GM21529 (cell line): ENCODE results near the gene DTX3.
"Not testable (repeated sequence)": the region's sequence is repeated elsewhere in the genome, so short reads cannot be mapped to it uniquely, and the experiment has no call there.

Experiments used
- ATAC-seq: cut with Tn5 transposase; IDR thresholded peaks from one replicate; pipeline ENCODE4 v1.9.1; 2021; ENCODE audit not compliant: unreplicated experiment

Gene DTX3

GRCh38 chr12:57631566-57632072 lies 27.0 kb downstream of the DTX3 start:
- no peak for ATAC-seq

DNA sequence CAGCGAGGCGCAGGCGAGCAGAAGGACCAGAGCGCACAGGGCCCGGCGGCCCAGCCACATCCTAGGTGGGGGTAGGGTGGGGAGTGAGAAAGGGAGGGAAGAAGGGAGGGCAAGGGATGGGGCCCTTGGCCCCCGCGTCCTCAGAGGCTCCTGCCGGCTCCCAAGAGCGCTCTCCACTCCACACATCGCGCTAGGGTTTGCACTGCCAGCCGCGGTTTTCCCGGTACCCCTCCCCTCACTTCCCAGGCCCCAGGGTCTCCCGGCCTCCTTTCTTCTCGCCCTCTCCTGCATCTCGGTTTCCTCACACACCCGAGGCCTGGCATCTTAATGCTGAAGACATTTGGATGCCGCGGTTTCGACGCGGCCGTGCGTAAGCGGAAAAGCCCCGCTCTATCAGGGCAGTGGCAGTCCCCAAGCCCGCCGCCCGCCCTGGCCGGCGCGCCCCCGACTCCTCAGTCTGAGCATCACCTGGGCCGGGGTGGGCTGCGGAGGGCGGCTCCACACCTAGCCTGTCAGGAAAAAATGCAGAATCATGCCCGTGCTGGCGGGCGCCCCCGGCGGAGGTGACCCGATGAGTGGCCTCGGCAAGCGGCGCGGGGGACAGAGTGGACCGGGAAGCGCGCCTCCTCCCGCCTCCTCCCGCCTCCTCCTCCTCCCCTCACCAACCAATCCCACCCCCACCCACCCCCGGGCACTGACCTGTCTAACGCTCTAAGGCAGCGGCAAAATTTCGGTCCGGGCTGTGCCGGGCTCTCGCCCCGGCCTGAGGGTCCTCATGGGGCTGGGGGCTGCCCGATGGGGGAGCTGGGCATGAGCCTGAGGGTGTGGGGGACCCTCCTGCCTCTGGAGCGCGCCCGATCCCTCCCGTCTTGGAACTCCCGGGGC lies 27.7 kb downstream of the DTX3 start:
- ATAC-seq: no peak

DNA sequence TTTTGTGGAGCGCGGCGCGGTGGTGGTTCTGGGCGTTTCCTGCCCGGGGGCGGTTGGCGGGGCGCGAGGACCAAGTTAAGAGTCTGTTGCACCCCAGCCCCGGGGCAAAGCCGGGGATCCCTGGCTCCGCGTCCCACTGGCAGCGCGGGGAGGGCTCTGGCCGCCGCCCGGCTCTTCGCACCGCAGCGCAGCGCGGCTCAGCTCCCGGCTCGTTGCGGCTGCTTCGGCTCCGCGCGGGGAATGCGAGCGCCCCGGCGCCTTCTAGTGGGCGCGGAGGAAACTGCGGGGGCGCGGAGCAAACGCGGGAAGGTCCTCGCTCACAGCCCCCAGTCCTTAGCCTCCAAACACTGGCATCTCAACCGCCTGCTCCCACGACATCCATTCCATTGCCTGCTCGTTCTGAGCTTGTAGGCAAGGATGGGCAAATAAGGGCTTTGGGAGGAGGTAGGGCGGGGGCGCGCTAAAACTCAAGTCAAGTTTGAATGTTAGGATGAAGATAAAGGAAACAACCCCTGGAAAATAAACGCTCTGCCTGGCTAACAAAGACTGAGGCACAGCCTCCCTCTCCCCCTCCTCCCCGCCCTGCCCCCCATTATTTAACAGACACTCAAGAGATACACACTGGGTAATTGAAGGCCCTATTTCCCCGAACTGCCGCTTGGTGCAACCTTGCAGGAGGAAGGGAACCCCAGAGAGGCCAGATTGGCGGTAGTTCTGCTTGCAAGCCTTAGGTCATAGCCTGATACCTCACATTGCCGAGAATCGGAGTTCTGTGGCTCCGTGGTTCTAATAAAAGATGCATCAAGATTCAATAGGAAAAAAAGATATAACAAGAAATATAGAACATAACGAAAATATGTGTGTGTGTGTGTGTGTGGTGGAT lies 28.6 kb downstream of the DTX3 start, which contains the start of gene B4GALNT1:
Gene B4GALNT1 (minus strand): TSS at position 244 of the 883 bp plus-strand sequence. CDS start 1,069 bp downstream, outside the sequence.
- peak; percentile 62 for ATAC-seq

GRCh38 chr12:57636731-57637130 lies 32.1 kb downstream of the DTX3 start:
- ATAC-seq: not testable (repeated sequence)

GRCh38 chr12:57637364-57637763 lies 32.7 kb downstream of the DTX3 start:
- no peak for ATAC-seq

- ATAC-seq: no peak
Measured at GRCh38 chr12:57638096-57638495, 33.5 kb downstream of the DTX3 start.

GRCh38 chr12:57640175-57641042 lies 35.8 kb downstream of the DTX3 start:
- no peak for ATAC-seq

- no peak for ATAC-seq
Measured at GRCh38 chr12:57641699-57642442, 37.2 kb downstream of the DTX3 start.

GRCh38 chr12:57645990-57646658 lies 41.5 kb downstream of the DTX3 start:
- not testable (repeated sequence) for ATAC-seq

- ATAC-seq: not testable (repeated sequence)
Measured at GRCh38 chr12:57646659-57647049, 42.0 kb downstream of the DTX3 start.

DNA sequence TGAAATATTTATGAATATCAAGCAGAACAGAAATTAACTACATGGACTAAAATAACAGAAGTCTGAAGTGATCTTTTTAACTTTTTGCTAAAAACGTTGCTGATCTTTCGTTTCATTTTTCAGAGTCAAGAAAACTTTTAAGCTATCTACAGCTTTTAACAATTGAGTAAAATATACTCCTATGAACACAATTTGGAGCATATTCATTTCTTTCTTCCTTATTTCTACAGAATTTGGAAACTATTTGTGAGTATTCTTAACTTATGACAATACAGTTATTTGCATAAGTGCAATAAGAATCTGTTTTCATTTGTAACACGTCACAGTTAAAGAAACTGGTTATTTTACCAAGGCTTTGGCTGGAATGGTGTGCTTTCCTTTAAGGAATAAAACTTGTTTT lies 49.4 kb downstream of the DTX3 start:
- no peak for ATAC-seq

DNA sequence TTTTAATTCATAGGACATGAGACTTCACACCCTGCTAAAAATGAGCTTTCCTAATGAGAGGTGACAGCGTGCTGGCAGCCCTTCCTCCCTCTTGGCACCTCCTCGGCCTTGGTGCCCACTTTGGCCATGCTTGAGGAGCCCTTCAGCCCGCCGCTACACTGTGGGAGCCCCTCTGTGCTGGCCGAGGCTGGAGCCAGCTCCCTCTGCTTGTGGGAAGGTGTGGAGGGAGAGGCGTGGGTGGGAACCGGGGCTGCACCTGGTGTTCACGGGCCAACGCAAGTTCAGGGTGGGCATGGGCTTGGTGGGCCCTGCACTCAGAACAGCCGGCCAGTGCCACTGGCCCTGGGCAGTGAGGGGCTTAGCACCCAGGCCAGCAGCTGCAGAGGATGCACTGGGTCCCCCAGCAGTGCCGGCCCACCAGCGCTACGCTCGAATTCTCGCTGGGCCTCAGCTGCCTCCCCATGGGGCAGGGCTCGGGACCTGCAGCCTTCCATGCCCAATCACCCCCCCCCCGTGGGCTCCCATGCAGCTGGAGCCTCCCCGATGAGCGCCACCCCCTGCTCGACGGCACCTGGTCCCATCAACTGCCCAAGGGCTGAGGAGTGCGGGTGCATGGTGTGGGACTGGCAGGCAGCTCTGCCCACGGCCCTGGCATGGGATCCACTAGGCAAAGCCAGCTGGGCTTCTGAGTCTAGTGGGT lies 51.1 kb downstream of the DTX3 start:
- no peak for ATAC-seq

DNA sequence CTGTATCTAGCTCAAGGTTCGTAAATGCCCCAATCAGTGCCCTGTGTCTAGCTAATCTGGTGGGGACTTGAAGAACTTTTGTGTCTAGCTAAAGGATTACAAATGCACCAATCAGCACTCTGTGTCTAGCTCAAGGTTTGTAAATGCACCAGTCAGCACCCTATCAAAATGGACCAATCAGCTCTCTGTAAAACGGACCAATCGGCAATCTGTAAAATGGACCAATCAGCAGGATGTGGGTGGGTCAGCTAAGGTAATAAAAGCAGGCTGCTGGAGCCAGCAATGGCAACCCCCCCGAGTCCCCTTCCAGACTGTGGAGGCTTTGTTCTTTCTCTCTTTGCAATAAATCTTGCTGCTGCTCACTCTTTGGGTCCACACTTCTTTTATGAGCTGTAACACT lies 51.8 kb downstream of the DTX3 start:
- not testable (repeated sequence) for ATAC-seq

GRCh38 chr12:57657744-57658143 lies 53.1 kb downstream of the DTX3 start:
- no peak for ATAC-seq

DNA sequence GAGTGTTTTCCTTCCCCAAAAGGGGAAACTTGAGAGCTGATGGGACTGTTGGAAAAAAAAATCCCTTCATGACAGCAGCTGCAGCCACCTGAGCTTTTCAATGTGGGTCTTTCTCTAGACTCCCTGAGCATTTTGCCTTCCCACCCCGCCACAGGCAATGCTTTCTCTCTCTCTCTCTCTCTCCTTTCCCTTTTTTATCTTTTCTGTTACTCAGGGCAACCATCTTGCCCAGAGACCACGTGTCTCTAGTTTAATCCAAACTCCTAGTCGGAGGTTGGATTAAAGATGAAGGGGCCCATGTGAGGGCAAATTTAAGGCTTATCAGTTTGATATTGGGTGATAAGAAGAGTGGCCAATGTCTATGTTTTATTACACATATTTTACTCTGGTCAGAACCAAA lies 54.3 kb downstream of the DTX3 start:
- ATAC-seq: no peak
